Keratinocyte (primary cell): ENCODE measurements around the gene MRAP. TPM values are rescaled to one million over a fixed set of nuclear protein-coding genes. Genes with fewer than 3 reads are reported as not detected.

ENCODE experiments used
- DNase-seq: peaks from one replicate; pipeline ENCODE4 v3.0.0-alpha.2; 2011; ENCODE audit warnings: low read depth, missing footprints, low spot score
- FAIRE-seq: peaks from 2 replicates; lab custom pipeline; 2011; peaks lifted over from hg19 to GRCh38; lab: Jason Lieb, UNC
- H2AFZ ChIP-seq: 2 replicates; pipeline ENCODE4 v1.6.0; 2012; ENCODE audit warnings: low read length, control low read depth, inconsistent platforms; ENCODE audit not compliant: control insufficient read depth
- H3K27ac ChIP-seq: 2 replicates; pipeline ENCODE4 v1.5.1; 2011; ENCODE audit warnings: low read length; ENCODE audit not compliant: control insufficient read depth, insufficient read depth
- H3K27me3 ChIP-seq: 3 replicates; pipeline ENCODE4 v1.6.0; 2011; ENCODE audit warnings: low read length; ENCODE audit not compliant: control insufficient read depth, insufficient read depth; ENCODE audit errors: extremely low read depth
- H3K36me3 ChIP-seq, 2 experiments: 2 replicates in 1 of 2; 3 replicates in 1 of 2; pipeline ENCODE4 v1.5.1; 2011; ENCODE audit warnings: low read length in 2 of 2, mild to moderate bottlenecking in 1 of 2; ENCODE audit not compliant: control insufficient read depth in 2 of 2, insufficient read depth in 2 of 2; ENCODE audit errors: extremely low read depth in 1 of 2
- H3K4me1 ChIP-seq: 3 replicates; pipeline ENCODE4 v1.5.1; 2011; ENCODE audit warnings: low read length; ENCODE audit not compliant: control insufficient read depth, insufficient read depth; ENCODE audit errors: extremely low read depth
- H3K4me2 ChIP-seq: 3 replicates; pipeline ENCODE4 v1.6.0; 2011; ENCODE audit warnings: low read depth, low read length; ENCODE audit not compliant: control insufficient read depth, insufficient read depth; ENCODE audit errors: extremely low read depth
- H3K4me3 ChIP-seq, 3 experiments: fragments of 200-600 bp in 1 of 3; sonication (generic) in 1 of 3; 2 replicates in 2 of 3; 3 replicates in 1 of 3; pipeline ENCODE4 v1.5.1; 2011 to 2016; ENCODE audit warnings: low read length in 3 of 3, mild to moderate bottlenecking in 3 of 3, control low read depth in 2 of 3, inconsistent platforms in 1 of 3, low read depth in 1 of 3, mixed read lengths in 1 of 3, mixed run types in 1 of 3, moderate library complexity in 1 of 3; ENCODE audit not compliant: control insufficient read depth in 2 of 3, insufficient read depth in 2 of 3; ENCODE audit errors: extremely low read depth in 1 of 3
- H3K79me2 ChIP-seq: 2 replicates; pipeline ENCODE4 v1.6.0; 2012; ENCODE audit warnings: low read length; ENCODE audit not compliant: control insufficient read depth, insufficient read depth
- H3K9ac ChIP-seq: 3 replicates; pipeline ENCODE4 v1.6.0; 2011; ENCODE audit warnings: low read length; ENCODE audit not compliant: control insufficient read depth, insufficient read depth; ENCODE audit errors: extremely low read depth
- H3K9me1 ChIP-seq: 3 replicates; pipeline ENCODE4 v1.6.0; 2011; ENCODE audit warnings: low read length; ENCODE audit not compliant: control insufficient read depth, insufficient read depth; ENCODE audit errors: extremely low read depth
- H3K9me3 ChIP-seq: 2 replicates; pipeline ENCODE4 v1.5.1; 2012; ENCODE audit warnings: low read depth, low read length; ENCODE audit not compliant: control insufficient read depth
- H4K20me1 ChIP-seq: 3 replicates; pipeline ENCODE4 v1.6.0; 2011; ENCODE audit warnings: low read length; ENCODE audit not compliant: control insufficient read depth, insufficient read depth; ENCODE audit errors: extremely low read depth
- CTCF ChIP-seq, 3 experiments: IDR thresholded peaks in 1 of 3; conservative IDR thresholded peaks in 1 of 3; optimal IDR thresholded peaks in 1 of 3; 2 replicates in 2 of 3; 3 replicates in 1 of 3; pipeline versions ENCODE3 to v1.5.1; 2011; ENCODE audit warnings: low read length in 3 of 3, mild to moderate bottlenecking in 3 of 3, moderate library complexity in 2 of 3, control low read depth in 1 of 3, inconsistent platforms in 1 of 3; ENCODE audit not compliant: insufficient read depth in 2 of 3; ENCODE audit errors: extremely low read depth in 1 of 3
- EZH2 ChIP-seq: IDR thresholded peaks from one replicate; pipeline ENCODE4 v1.6.1; 2012; ENCODE audit warnings: inconsistent platforms, mild to moderate bottlenecking, low read length, moderate library complexity
- dilution Hi-C: fragments of 300-500 bp; cut with MboI; formaldehyde crosslinking; loops from one replicate; pipeline ENCODE4 v1.7.0; 2020; ENCODE audit warnings: low sequenced_read_pairs; ENCODE audit not compliant: extremely low pct_ligation_motif_present
- polyA plus RNA-seq, 5 experiments: library from polyadenylated mRNA; depleted of rRNA in 3 of 5; stranded (reverse) in 3 of 5; stranded (forward) in 1 of 5; unstranded in 1 of 5; fragments of >200 nt; gene quantifications; 1 replicate in 1 of 5; 2 replicates in 3 of 5; 3 replicates in 1 of 5; pipeline versions ENCODE4 v1.2.1 to v1.2.3, GENCODE V29; 2011 to 2012; ENCODE audit warnings: missing spikeins in 2 of 5, low read depth in 1 of 5, low replicate concordance in 1 of 5

Gene MRAP
- polyA plus RNA-seq, 1 donor (not counting 4 experiments of a cell fraction or from before 2014, with no cell fraction given), result not detected

GRCh38 chr21:32359719-32360260 is 61.1 kb downstream of the MRAP start:
- Histone ChIP-seq H3K4me2 (no peak overlapping the region), H4K20me1 (no peaks in the 10 kb centered on the region), H2AFZ (no peak overlapping the region), H3K27me3 (no peaks in the 10 kb centered on the region), H3K27ac (no peak overlapping the region), H3K4me3 (no peak overlapping the region), H3K79me2 (no peaks in the 10 kb centered on the region), H3K4me1 (peaks cover 16% of the 10 kb centered on the region), H3K36me3 (peaks cover 53 to 75% of the 10 kb centered on the region in 2 experiments), H3K9me1 (no peaks in the 10 kb centered on the region), H3K9ac (no peak overlapping the region), H3K9me3 (no peaks in the 10 kb centered on the region)
- dilution Hi-C loops, result no loop called here
- FAIRE-seq (no peak), DNase-seq (no peak)
- TF ChIP-seq CTCF (optimal IDR thresholded peaks at IDR 0.05 in 1 of 3, IDR thresholded peaks at IDR 0.05 in 1 of 3, conservative IDR thresholded peaks at IDR 0.05 in 1 of 3; ENCODE audit: extremely low read depth in 1 of 3, insufficient read depth in 2 of 3, low read length in 3 of 3) (peak in 2 of 3 experiments; percentile 48 to 51), EZH2 (no peak)

GRCh38 chr21:32360401-32360975 is 61.8 kb downstream of the MRAP start:
- no peak overlapping the region for H3K4me2 ChIP-seq
- H3K4me3 ChIP-seq, result no peak overlapping the region
- H3K27ac ChIP-seq, result no peak overlapping the region
- peaks cover 53 to 78% of the 10 kb centered on the region in 2 experiments for H3K36me3 ChIP-seq
- H3K9ac ChIP-seq, result no peak overlapping the region
- H3K79me2 ChIP-seq, result no peaks in the 10 kb centered on the region
- H3K9me1 ChIP-seq, result no peaks in the 10 kb centered on the region
- TF ChIP-seq CTCF (optimal IDR thresholded peaks at IDR 0.05 in 1 of 3, IDR thresholded peaks at IDR 0.05 in 1 of 3, conservative IDR thresholded peaks at IDR 0.05 in 1 of 3; ENCODE audit: extremely low read depth in 1 of 3, insufficient read depth in 2 of 3, low read length in 3 of 3) (no peak), EZH2 (no peak)
- dilution Hi-C loops, result no loop called here
- H2AFZ ChIP-seq, result no peak overlapping the region
- H3K27me3 ChIP-seq, result no peaks in the 10 kb centered on the region
- DNase-seq (no peak), FAIRE-seq (no peak)
- H3K4me1 ChIP-seq, result peaks cover 19% of the 10 kb centered on the region
- no peaks in the 10 kb centered on the region for H4K20me1 ChIP-seq
- H3K9me3 ChIP-seq, result no peaks in the 10 kb centered on the region

Other genes with a start within 250 kb of the MRAP start
- gene MIS18A, start 19.8 kb upstream of the MRAP start, polyA plus RNA-seq, result 6.6 to 12.1 TPM (median 11.8 TPM) in 3 replicates
- gene URB1, start 94.2 kb downstream of the MRAP start, polyA plus RNA-seq, result 7.3 to 11.3 TPM (median 9.0 TPM) in 3 replicates
- gene EVA1C, start 113.9 kb downstream of the MRAP start, polyA plus RNA-seq, result 6.1 to 15.3 TPM (median 10.8 TPM) in 3 replicates